ENCODE results near the gene SNAP91. TPM values are rescaled to one million over a fixed set of nuclear protein-coding genes. Genes with fewer than 3 reads are reported as not detected.

The SNAP91 gene
- total and polyA plus RNA-seq, 9 of the 15 experiments (the other 6 are each of a cell fraction or from before 2014, with no cell fraction given), result not detected

GRCh38 chr6:83605517-83605916 is 103.4 kb downstream of the SNAP91 start:
- no peaks in the 10 kb centered on the region for H3K9me3 ChIP-seq (replicated peaks; ENCODE audit: control insufficient read depth, insufficient read depth, low read depth, low read length)
- BruUV-seq (replicated peaks), result no TSS peak
- ATAC-seq, result no peak
- no peaks in the 10 kb centered on the region for H3K36me3 ChIP-seq (ENCODE audit: control insufficient read depth, insufficient read depth, low read length)
- no peak overlapping the region for H3K4me3 ChIP-seq
- no peaks in the 10 kb centered on the region for H3K27me3 ChIP-seq (ENCODE audit: control insufficient read depth in 2 of 2, insufficient read depth in 2 of 2, low read length in 2 of 2)
- ChIA-PET CTCF (ENCODE audit: low intra/inter-chr PET ratio) (no interaction called here), POLR2A (no interaction called here)
- no peak overlapping the region for H3K27ac ChIP-seq (ENCODE audit: extremely low read depth, low read depth, low read length)
- no peak overlapping the region for H3K4me2 ChIP-seq (ENCODE audit: insufficient read depth, low read length)
- WGBS (ENCODE audit: insufficient coverage, low coverage, missing lambda C conversion rate), result 0% methylated on average over 1 of the region's 1 CpG
- in situ Hi-C loops (cut with MboI), result loop anchor here (25.0 kb wide), 1 partner anchor 607 kb away; no protein-coding TSS in a partner anchor
- DNase-seq (ENCODE audit: extremely low read depth in 1 of 4, low spot score in 3 of 4), result no peak
- no peaks in the 10 kb centered on the region for H4K20me1 ChIP-seq (replicated peaks; ENCODE audit: control insufficient read depth, insufficient read depth, low read length)
- H3K4me1 ChIP-seq (replicated peaks in 1 of 2; ENCODE audit: control insufficient read depth in 2 of 2, insufficient read depth in 2 of 2, low read length in 2 of 2), result no peaks in the 10 kb centered on the region
- TF ChIP-seq ZNF280B (CRISPR knock-in tag; IDR thresholded peaks at IDR 0.05), result no peak
- TF ChIP-seq SMARCC2 (IDR thresholded peaks at IDR 0.05; ENCODE audit: low read depth), result no peak
- TF ChIP-seq NBN (IDR thresholded peaks at IDR 0.05; ENCODE audit: low read depth), result no peak
- no peak for TF ChIP-seq HDAC3 (IDR thresholded peaks at IDR 0.05; ENCODE audit: borderline replicate concordance, partially characterized antibody)
- no peak for TF ChIP-seq ZNF512 (tag; IDR thresholded peaks at IDR 0.05)
- TF ChIP-seq MCM3 (IDR thresholded peaks at IDR 0.05), result no peak
- TF ChIP-seq POLR2AphosphoS2 (IDR thresholded peaks at IDR 0.05; ENCODE audit: low read length), result no peak
- 0 out of 6 replicates have a peak, but pooled peaks of 1 of the 3 experiments have one; percentile 2 for TF ChIP-seq CTCF (IDR thresholded peaks at IDR 0.05 in 2 of 3, conservative IDR thresholded peaks at IDR 0.05 in 1 of 3; ENCODE audit: insufficient read depth in 2 of 3, low read depth in 1 of 3, low read length in 3 of 3)
- TF ChIP-seq NR1H2 (CRISPR knock-in tag; IDR thresholded peaks at IDR 0.05), result no peak
- 0 out of 4 replicates have a peak, but pooled peaks of 1 of the 2 experiments have one; percentile 3 for TF ChIP-seq RAD21 (CRISPR knock-in tag; conservative IDR thresholded peaks at IDR 0.05 in 1 of 2, IDR thresholded peaks at IDR 0.05 in 1 of 2)
- TF ChIP-seq XRCC4 (IDR thresholded peaks at IDR 0.05; ENCODE audit: extremely low read depth, insufficient read depth, insufficient read length), result no peak
- no peak for TF ChIP-seq TEAD4 (IDR thresholded peaks at IDR 0.05; ENCODE audit: low read length)
- no peak for TF ChIP-seq TEAD4 (CRISPR knock-in tag; IDR thresholded peaks at IDR 0.05; ENCODE audit: borderline replicate concordance)
- no peak for TF ChIP-seq YY1 (IDR thresholded peaks at IDR 0.05; ENCODE audit: borderline replicate concordance in 1 of 3, control insufficient read depth in 1 of 3, extremely low read depth in 1 of 3, insufficient read depth in 3 of 3, insufficient read length in 1 of 3, insufficient replicate concordance in 2 of 3, low read depth in 1 of 3, low read length in 2 of 3)
- TF ChIP-seq TEAD1 (CRISPR knock-in tag; IDR thresholded peaks at IDR 0.05), result no peak
- no peak for TF ChIP-seq ATF7 (IDR thresholded peaks at IDR 0.05)
- TF ChIP-seq ZNF77 (CRISPR knock-in tag; IDR thresholded peaks at IDR 0.05), result no peak
- H3K9ac ChIP-seq (ENCODE audit: insufficient read depth in 1 of 2, low read depth in 2 of 2, low read length in 2 of 2), result no peak overlapping the region
- H3K9me1 ChIP-seq (ENCODE audit: control insufficient read depth, insufficient read depth, low read length), result no peaks in the 10 kb centered on the region
- H3K79me2 ChIP-seq (ENCODE audit: control insufficient read depth, insufficient read depth, low read length), result no peaks in the 10 kb centered on the region
- H2AFZ ChIP-seq (ENCODE audit: low read depth, low read length), result no peak overlapping the region
- intact Hi-C loops (cut with micrococcal nuclease), result no loop called here
- FAIRE-seq, result no peak

Data from K562 (cell line).